Cerebellar cortex (tissue), 1 donor: Measurements from ENCODE around the gene CCDC34.

Experiments used
- DNase-seq: peaks from one replicate; pipeline ENCODE4 v3.0.0-alpha.2; 2015; ENCODE audit warnings: low spot score

CCDC34 gene

GRCh38 chr11:27290261-27291050 is 72.6 kb downstream of the CCDC34 start:
- DNase-seq: no peak
